Astrocyte (in vitro differentiated cells and primary cell): ENCODE data around the gene SRRT. TPM values are rescaled to one million over a fixed set of nuclear protein-coding genes. Genes with fewer than 3 reads are reported as not detected.
"Not testable (repeated sequence)": the region's sequence is repeated elsewhere in the genome, so short reads cannot be mapped to it uniquely, and the experiment has no call there.

Source experiments
- DNase-seq: peaks from one replicate; pipeline ENCODE4 v3.0.0-alpha.2; 2010; ENCODE audit warnings: low read depth
- FAIRE-seq: peaks from 2 replicates; lab custom pipeline; 2011; peaks lifted over from hg19 to GRCh38; lab: Jason Lieb, UNC
- H2AFZ ChIP-seq: 2 replicates; pipeline ENCODE4 v1.6.0; 2012; ENCODE audit warnings: low read depth, low read length, inconsistent platforms
- H3K27ac ChIP-seq: 2 replicates; pipeline ENCODE4 v1.5.1; 2011; ENCODE audit warnings: low read depth, low read length, inconsistent platforms
- H3K27me3 ChIP-seq: 2 replicates; pipeline ENCODE4 v1.6.0; 2011; ENCODE audit warnings: low read length, inconsistent platforms; ENCODE audit not compliant: insufficient read depth
- H3K36me3 ChIP-seq: 2 replicates; pipeline ENCODE4 v1.5.1; 2011; ENCODE audit warnings: low read length, inconsistent platforms; ENCODE audit not compliant: insufficient read depth
- H3K4me1 ChIP-seq: 2 replicates; pipeline ENCODE4 v1.5.1; 2011; ENCODE audit warnings: low read length, inconsistent platforms; ENCODE audit not compliant: insufficient read depth
- H3K4me2 ChIP-seq: 2 replicates; pipeline ENCODE4 v1.6.0; 2012; ENCODE audit warnings: low read length, inconsistent platforms
- H3K4me3 ChIP-seq: 2 replicates; pipeline ENCODE4 v1.5.1; 2011; ENCODE audit warnings: low read depth, mild to moderate bottlenecking, low read length, inconsistent platforms; ENCODE audit not compliant: insufficient read depth
- H3K79me2 ChIP-seq: 2 replicates; pipeline ENCODE4 v1.6.0; 2012; ENCODE audit warnings: mild to moderate bottlenecking, low read length, inconsistent platforms; ENCODE audit not compliant: insufficient read depth
- H3K9ac ChIP-seq: 2 replicates; pipeline ENCODE4 v1.6.0; 2012; ENCODE audit warnings: mild to moderate bottlenecking, low read length, inconsistent platforms
- H3K9me3 ChIP-seq: 2 replicates; pipeline ENCODE4 v1.5.1; 2012; ENCODE audit warnings: low read depth, mild to moderate bottlenecking, low read length, inconsistent platforms; ENCODE audit not compliant: insufficient read depth
- H4K20me1 ChIP-seq: 2 replicates; pipeline ENCODE4 v1.6.0; 2012; ENCODE audit warnings: low read length, inconsistent platforms; ENCODE audit not compliant: insufficient read depth
- H3K27ac Mint-ChIP-seq: one replicate; pipeline ENCODE4 v1.8.0; 2021; ENCODE audit warnings: mild to moderate bottlenecking, mixed read lengths; ENCODE audit not compliant: unreplicated experiment
- H3K27me3 Mint-ChIP-seq: one replicate; pipeline ENCODE4 v1.8.0; 2021; ENCODE audit warnings: low read depth, mixed read lengths; ENCODE audit not compliant: unreplicated experiment
- H3K36me3 Mint-ChIP-seq: one replicate; pipeline ENCODE4 v1.8.0; 2021; ENCODE audit warnings: low read depth, mixed read lengths; ENCODE audit not compliant: unreplicated experiment
- H3K4me1 Mint-ChIP-seq: one replicate; pipeline ENCODE4 v1.8.0; 2021; ENCODE audit warnings: low read depth, mixed read lengths; ENCODE audit not compliant: unreplicated experiment
- H3K4me3 Mint-ChIP-seq: one replicate; pipeline ENCODE4 v1.8.0; 2021; ENCODE audit warnings: mild to moderate bottlenecking, moderate library complexity, mixed read lengths; ENCODE audit not compliant: unreplicated experiment
- H3K9me3 Mint-ChIP-seq: one replicate; pipeline ENCODE4 v1.8.0; 2021; ENCODE audit warnings: mild to moderate bottlenecking, mixed read lengths; ENCODE audit not compliant: unreplicated experiment
- EZH2 ChIP-seq: IDR thresholded peaks from 2 replicates; pipeline ENCODE4 v1.6.1; 2012; ENCODE audit warnings: mild to moderate bottlenecking, low read length, inconsistent platforms; ENCODE audit not compliant: insufficient read depth
- microRNA-seq: library from miRNA; unstranded; fragments of <30 nt; microRNA quantifications from one replicate; pipeline ENCODE4 v1.2.0, GENCODE V29; 2020
- total RNA-seq: library from RNA; stranded (reverse); gene quantifications from 2 replicates; pipeline ENCODE4 v1.2.1, GENCODE V29; 2021
- TF ChIP-seq, protein P1 (sequence below): IDR thresholded peaks from 2 replicates; pipeline ENCODE4 v1.5.1; 2011; ENCODE audit warnings: low read depth, mild to moderate bottlenecking, inconsistent platforms, low read length, moderate library complexity; ENCODE audit not compliant: insufficient read depth

The SRRT gene
- total RNA-seq, 1 donor from 2014 or later: 118 TPM

DNA sequence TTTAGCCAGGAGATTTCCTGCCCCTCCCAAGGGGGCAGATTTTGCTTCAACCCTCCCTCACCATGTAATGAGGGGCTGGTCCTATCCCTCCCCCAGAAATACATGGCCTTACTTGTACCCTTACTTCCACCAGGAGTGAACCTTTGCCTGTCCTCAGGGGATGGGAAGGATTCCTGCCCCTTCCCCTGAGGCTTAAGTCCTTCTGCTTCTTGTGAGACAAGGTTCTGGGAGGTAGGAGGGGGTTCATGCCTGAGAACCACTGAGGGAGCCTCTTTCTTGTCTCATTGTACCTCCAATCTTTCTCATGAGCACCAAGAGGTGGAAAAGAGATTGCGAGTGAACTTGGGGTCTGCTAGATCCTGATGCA, 54.9 kb downstream of the SRRT start:
- Histone ChIP-seq H4K20me1 (no peaks in the 10 kb centered on the region), H3K27me3 (no peaks in the 10 kb centered on the region), H3K9ac (no peak overlapping the region), H3K9me3 (no peaks in the 10 kb centered on the region), H3K79me2 (no peaks in the 10 kb centered on the region), H3K27ac (no peak overlapping the region), H3K36me3 (no peaks in the 10 kb centered on the region), H2AFZ (no peak overlapping the region), H3K4me2 (no peak overlapping the region), H3K4me3 (no peak overlapping the region), H3K4me1 (peaks cover 3% of the 10 kb centered on the region)
- Mint-ChIP-seq H3K27me3 (no peaks in the 10 kb centered on the region), H3K4me3 (no peak overlapping the region), H3K9me3 (peaks cover 7% of the 10 kb centered on the region), H3K27ac (peak overlapping the region; percentile 83), H3K4me1 (peaks cover 4% of the 10 kb centered on the region), H3K36me3 (peaks cover 3% of the 10 kb centered on the region)
- FAIRE-seq (no peak), DNase-seq (no peak)
- TF ChIP-seq EZH2: no peak

DNA sequence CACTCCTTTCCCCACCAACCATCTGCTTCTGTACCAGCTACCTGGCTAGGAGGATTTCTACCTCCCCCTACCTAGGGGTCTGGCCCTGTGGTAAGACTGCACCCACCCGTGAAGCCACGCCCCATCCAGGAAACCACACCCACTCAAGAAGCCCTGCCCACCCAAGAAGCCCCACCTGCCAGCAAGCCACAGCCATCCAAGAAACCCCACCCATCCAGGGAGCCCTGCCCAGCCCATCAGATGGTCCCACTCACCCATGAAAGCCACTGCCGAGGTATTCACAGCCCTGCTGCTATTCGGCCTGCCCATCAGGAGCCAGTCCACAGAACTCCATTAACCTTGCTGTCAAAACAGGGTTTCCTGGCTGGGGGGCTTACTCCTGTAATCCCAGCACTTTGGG, 58.8 kb downstream of the SRRT start:
- H3K27me3 Mint-ChIP-seq: no peaks in the 10 kb centered on the region

DNA sequence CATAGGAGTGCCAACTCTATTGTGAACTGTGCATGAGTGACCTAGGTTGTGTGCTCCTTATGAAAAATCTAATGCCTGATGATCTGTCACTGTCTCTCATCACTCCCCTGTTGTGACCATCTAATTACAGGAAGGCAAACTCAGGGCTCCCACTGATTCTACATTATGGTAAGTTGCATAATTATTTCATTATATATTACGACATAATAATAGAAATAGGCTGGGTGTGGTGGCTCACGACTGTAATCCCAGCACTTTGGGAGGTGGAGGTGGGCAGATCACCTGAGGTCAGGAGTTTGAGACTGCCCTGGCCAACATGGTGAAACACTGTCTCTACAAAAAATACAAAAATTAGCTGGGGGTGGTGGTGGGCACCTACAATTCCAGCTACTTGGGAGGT, 60.5 kb downstream of the SRRT start:
- H3K4me1 Mint-ChIP-seq, H2AFZ ChIP-seq, H3K36me3 ChIP-seq, H3K4me3 Mint-ChIP-seq, H3K27ac ChIP-seq, FAIRE-seq, H3K4me2 ChIP-seq, DNase-seq, H4K20me1 ChIP-seq, H3K27ac Mint-ChIP-seq, H3K36me3 Mint-ChIP-seq, H3K27me3 Mint-ChIP-seq, H3K79me2 ChIP-seq, H3K9me3 ChIP-seq, H3K27me3 ChIP-seq, H3K4me1 ChIP-seq, H3K4me3 ChIP-seq, H3K9ac ChIP-seq: not testable (repeated sequence)
- peaks cover 14% of the 10 kb centered on the region for H3K9me3 Mint-ChIP-seq

More for the DNA sequence above, 58.8 kb downstream of the SRRT start:
- DNase-seq (no peak), FAIRE-seq (no peak)
- peaks cover 4% of the 10 kb centered on the region for H3K4me1 Mint-ChIP-seq
- H3K9me3 Mint-ChIP-seq: peaks cover 10% of the 10 kb centered on the region
- Histone ChIP-seq H3K4me3 (no peak overlapping the region), H3K27me3 (no peaks in the 10 kb centered on the region), H3K36me3 (no peaks in the 10 kb centered on the region), H3K9ac (no peak overlapping the region), H3K4me2 (no peak overlapping the region), H2AFZ (no peak overlapping the region), H3K79me2 (no peaks in the 10 kb centered on the region), H3K9me3 (no peaks in the 10 kb centered on the region), H3K27ac (no peak overlapping the region), H3K4me1 (peaks cover 3% of the 10 kb centered on the region), H4K20me1 (no peaks in the 10 kb centered on the region)
- H3K36me3 Mint-ChIP-seq: peaks cover 3% of the 10 kb centered on the region
- H3K4me3 Mint-ChIP-seq: no peak overlapping the region
- no peak overlapping the region for H3K27ac Mint-ChIP-seq
- TF ChIP-seq, protein P1, sequence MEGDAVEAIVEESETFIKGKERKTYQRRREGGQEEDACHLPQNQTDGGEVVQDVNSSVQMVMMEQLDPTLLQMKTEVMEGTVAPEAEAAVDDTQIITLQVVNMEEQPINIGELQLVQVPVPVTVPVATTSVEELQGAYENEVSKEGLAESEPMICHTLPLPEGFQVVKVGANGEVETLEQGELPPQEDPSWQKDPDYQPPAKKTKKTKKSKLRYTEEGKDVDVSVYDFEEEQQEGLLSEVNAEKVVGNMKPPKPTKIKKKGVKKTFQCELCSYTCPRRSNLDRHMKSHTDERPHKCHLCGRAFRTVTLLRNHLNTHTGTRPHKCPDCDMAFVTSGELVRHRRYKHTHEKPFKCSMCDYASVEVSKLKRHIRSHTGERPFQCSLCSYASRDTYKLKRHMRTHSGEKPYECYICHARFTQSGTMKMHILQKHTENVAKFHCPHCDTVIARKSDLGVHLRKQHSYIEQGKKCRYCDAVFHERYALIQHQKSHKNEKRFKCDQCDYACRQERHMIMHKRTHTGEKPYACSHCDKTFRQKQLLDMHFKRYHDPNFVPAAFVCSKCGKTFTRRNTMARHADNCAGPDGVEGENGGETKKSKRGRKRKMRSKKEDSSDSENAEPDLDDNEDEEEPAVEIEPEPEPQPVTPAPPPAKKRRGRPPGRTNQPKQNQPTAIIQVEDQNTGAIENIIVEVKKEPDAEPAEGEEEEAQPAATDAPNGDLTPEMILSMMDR: no peak
- TF ChIP-seq EZH2: no peak

DNA sequence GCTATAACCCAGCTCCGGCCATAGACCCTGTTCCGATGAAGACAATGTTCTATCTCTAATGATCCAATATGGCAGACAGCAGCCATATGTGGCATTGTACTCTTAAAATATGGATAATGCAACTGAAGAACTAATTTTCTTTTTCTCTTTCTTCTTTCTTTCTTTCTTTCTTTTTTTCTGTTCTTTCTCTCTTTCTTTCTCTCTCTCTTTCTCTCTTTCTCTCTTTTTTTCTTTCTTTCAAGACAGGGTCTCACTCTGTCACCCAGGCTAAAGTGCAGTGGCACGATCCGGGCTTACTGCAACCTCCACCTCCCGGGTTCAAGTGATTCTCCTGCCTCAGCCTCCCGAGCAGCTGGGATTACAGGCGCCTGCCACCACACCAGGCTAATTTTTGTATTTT, 61.3 kb downstream of the SRRT start:
- not testable (repeated sequence) for H2AFZ ChIP-seq, H3K36me3 ChIP-seq, H3K9ac ChIP-seq, H3K79me2 ChIP-seq, H3K27me3 Mint-ChIP-seq, H3K4me3 ChIP-seq, H3K4me1 Mint-ChIP-seq, H3K4me1 ChIP-seq, H3K27ac ChIP-seq, H3K4me2 ChIP-seq, H3K9me3 ChIP-seq, FAIRE-seq, H4K20me1 ChIP-seq, H3K4me3 Mint-ChIP-seq, H3K27ac Mint-ChIP-seq, H3K36me3 Mint-ChIP-seq, H3K27me3 ChIP-seq, DNase-seq
- peaks cover 14% of the 10 kb centered on the region for H3K9me3 Mint-ChIP-seq

Small RNAs within 50 kb of the gene (microRNA-seq; reads per million reads assigned to microRNA genes)
- gene MIR6875: 3.0 reads per million, percentile 6 among the genes with 10 or more reads in this experiment

Other genes with a start within 250 kb of the SRRT start
- gene TFR2, start 233.6 kb upstream of the SRRT start, total RNA-seq: 0.26 and 0.50 TPM in 2 replicates
- gene ACTL6B, start 218.7 kb upstream of the SRRT start, total RNA-seq: not detected in 2 replicates
- 270 and 274 TPM in 2 replicates for gene GNB2, start 201.4 kb upstream of the SRRT start, total RNA-seq
- 21.3 and 23.2 TPM in 2 replicates for gene GIGYF1, start 180.9 kb upstream of the SRRT start, total RNA-seq
- gene POP7, start 169.0 kb upstream of the SRRT start, total RNA-seq: 39.1 and 40.6 TPM in 2 replicates
- gene EPO, start 154.6 kb upstream of the SRRT start, total RNA-seq: not detected in 2 replicates
- not detected in 2 replicates for gene ZAN, start 141.5 kb upstream of the SRRT start, total RNA-seq
- gene EPHB4, start 47.6 kb upstream of the SRRT start, total RNA-seq: 62.4 and 73.6 TPM in 2 replicates
- gene SLC12A9, start 22.4 kb upstream of the SRRT start, total RNA-seq: 26.7 and 30.5 TPM in 2 replicates
- 86.9 and 99.9 TPM in 2 replicates for gene TRIP6, start 7.7 kb upstream of the SRRT start, total RNA-seq
- 2.7 and 3.3 TPM in 2 replicates for gene UFSP1, start 14.6 kb downstream of the SRRT start, total RNA-seq
- 12.1 and 18.9 TPM in 2 replicates for gene ACHE, start 20.8 kb downstream of the SRRT start, total RNA-seq
- 0.61 TPM in 1 of 2 replicates, not detected in the other for gene MUC3A, start 74.4 kb downstream of the SRRT start, total RNA-seq
- gene MUC12, start 94.5 kb downstream of the SRRT start, total RNA-seq: 2.5 and 2.8 TPM in 2 replicates
- not detected in 2 replicates for gene MUC17, start 145.0 kb downstream of the SRRT start, total RNA-seq
- 24.2 and 24.4 TPM in 2 replicates for gene TRIM56, start 210.4 kb downstream of the SRRT start, total RNA-seq